ENCODE results near the gene SGCA.

Gene SGCA

DNA sequence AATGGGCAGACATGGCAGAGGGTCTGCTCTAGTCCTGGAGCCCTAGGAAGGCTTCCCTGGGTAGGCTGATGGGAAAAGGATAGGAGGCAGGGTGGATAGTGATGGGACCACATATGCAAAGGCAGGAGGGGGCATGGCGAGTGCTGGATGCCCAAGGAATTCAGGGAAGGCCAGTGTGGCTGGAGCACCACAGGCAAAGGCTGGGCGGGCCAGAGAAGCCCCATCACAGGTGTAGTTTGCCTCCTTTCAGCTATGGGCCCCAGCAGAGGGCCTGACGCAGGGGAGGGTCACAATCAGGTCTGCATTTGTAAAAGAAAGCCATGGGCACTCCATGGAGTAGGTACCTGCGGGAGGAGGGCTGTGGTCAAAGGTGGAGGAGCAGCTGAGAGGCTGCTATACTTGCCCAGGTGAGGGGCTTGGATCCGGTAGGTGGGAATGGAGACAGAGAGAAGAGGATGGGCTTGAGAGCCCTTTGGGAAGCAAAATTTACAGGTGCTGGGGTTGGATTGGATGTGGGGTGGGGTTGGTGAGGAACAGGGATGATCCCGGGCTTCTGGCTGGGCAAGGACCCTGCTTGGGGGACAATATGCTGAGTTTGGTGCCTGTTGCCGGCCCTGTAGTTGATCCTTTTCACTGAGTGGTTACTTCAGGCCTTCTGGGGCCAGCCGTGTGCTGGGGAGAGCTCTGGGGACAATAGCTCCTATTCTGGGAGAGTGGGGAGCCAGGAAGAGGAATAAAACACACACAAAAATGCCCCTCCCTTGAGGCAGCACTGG, 42.2 kb downstream of the SGCA start:
- no peaks in the 10 kb centered on the region for H3K9me3 Mint-ChIP-seq
- DNase-seq (no peak), ATAC-seq (replicated peaks) (no peak)
- H3K4me3 Mint-ChIP-seq, result no peak overlapping the region
- no peak overlapping the region for H3K27ac Mint-ChIP-seq
- peaks cover 1% of the 10 kb centered on the region for H3K36me3 Mint-ChIP-seq (ENCODE audit: insufficient read depth)
- peaks cover 74 to 100% of the 10 kb centered on the region in 2 donors for H3K27me3 Mint-ChIP-seq
- peaks cover 8 to 12% of the 10 kb centered on the region in 2 donors for H3K4me1 Mint-ChIP-seq (ENCODE audit: low read depth in 2 of 2)

DNA sequence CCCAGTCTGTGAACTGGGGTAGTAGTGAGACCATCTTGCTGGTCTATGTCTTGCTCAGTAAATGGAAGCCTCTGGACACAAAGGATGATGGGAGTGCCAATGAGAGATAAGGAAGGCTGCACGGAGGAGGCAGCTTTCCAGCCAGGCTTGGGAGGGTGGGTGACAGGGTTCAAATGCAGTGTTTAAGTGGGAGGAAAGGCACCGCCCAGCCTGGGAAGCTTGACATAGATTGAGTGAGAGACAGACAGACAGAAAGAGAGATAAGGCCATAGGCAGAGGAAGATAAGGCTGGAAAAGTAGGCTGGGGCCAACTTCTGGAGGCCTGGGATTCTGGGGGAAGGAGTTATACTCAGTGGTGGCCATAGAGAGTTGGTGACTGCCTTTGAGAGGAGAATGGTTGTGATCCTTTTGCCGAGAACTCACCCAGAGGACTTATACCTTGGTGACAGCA, 42.8 kb downstream of the SGCA start:
- H3K9me3 Mint-ChIP-seq, result no peaks in the 10 kb centered on the region
- ATAC-seq (replicated peaks) (no peak), DNase-seq (no peak)
- no peak overlapping the region for H3K4me3 Mint-ChIP-seq
- H3K4me1 Mint-ChIP-seq (ENCODE audit: low read depth in 2 of 2), result peaks cover 13 to 17% of the 10 kb centered on the region in 2 donors
- no peak overlapping the region for H3K27ac Mint-ChIP-seq
- H3K36me3 Mint-ChIP-seq (ENCODE audit: insufficient read depth), result no peaks in the 10 kb centered on the region
- H3K27me3 Mint-ChIP-seq, result peaks cover 68 to 99% of the 10 kb centered on the region in 2 donors

DNA sequence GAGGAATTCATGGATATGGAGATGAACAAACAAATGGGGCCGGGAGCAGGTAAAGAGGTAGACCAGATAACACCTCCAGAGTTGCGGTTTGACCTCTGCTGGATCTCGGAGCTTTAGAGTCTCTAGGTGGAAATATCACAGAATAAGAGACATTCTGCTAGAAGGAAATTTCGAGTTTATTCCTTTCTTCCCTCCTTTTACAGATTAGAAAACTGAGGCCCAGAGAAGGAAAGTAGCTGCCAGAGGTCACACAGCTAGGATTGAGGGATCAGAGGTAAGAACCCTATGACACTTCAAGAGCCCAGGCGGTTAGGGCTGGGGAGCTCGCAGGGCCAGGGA, 43.3 kb downstream of the SGCA start:
- DNase-seq (no peak), ATAC-seq (replicated peaks) (no peak)
- peaks cover 14 to 17% of the 10 kb centered on the region in 2 donors for H3K4me1 Mint-ChIP-seq (ENCODE audit: low read depth in 2 of 2)
- H3K27ac Mint-ChIP-seq, result no peak overlapping the region
- H3K27me3 Mint-ChIP-seq, result peaks cover 64 to 97% of the 10 kb centered on the region in 2 donors
- H3K4me3 Mint-ChIP-seq, result no peak overlapping the region
- no peaks in the 10 kb centered on the region for H3K9me3 Mint-ChIP-seq
- no peaks in the 10 kb centered on the region for H3K36me3 Mint-ChIP-seq (ENCODE audit: insufficient read depth)

DNA sequence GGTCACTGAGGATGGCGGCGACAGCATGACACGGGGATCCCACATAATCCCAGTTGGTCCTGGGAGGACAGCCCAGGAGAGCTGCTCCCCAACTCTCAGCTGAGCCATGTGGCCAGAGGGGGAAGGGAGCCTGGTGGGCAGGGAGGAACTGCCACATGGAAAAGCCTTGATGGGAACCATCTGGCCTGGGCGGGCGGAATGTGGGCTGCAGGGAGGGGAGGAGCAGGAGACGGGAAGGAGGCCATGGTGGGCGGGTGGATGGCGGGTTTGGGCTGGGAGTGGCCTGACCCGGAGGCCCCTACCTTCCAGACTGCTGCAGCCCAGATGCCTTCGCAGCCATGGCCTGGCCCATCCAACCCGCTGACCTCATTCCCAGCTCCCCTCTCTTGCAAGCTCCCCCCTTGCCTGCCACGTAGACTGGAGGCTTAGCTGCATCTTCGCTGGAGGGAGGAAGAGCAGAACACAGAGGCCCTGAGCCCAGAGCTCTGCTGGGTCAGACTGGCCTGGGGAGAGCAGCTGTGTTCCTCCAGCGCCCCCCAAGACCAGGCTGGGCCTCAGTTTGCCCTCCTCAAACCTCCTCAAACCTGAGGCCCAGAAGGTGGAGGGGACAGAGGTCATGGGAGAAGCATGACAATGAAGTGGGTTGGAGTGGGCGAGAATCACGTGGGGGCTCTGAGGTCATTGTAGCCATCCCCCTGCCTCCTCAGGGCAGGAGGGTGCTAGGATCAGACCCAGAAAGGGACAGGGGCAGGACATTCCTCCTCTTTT, 43.9 kb downstream of the SGCA start:
- DNase-seq (no peak), ATAC-seq (replicated peaks) (no peak)
- H3K9me3 Mint-ChIP-seq, result no peaks in the 10 kb centered on the region
- H3K27ac Mint-ChIP-seq, result no peak overlapping the region
- no peaks in the 10 kb centered on the region for H3K36me3 Mint-ChIP-seq (ENCODE audit: insufficient read depth)
- peaks cover 14 to 17% of the 10 kb centered on the region in 2 donors for H3K4me1 Mint-ChIP-seq (ENCODE audit: low read depth in 2 of 2)
- H3K4me3 Mint-ChIP-seq, result no peak overlapping the region
- peaks cover 65 to 97% of the 10 kb centered on the region in 2 donors for H3K27me3 Mint-ChIP-seq

DNA sequence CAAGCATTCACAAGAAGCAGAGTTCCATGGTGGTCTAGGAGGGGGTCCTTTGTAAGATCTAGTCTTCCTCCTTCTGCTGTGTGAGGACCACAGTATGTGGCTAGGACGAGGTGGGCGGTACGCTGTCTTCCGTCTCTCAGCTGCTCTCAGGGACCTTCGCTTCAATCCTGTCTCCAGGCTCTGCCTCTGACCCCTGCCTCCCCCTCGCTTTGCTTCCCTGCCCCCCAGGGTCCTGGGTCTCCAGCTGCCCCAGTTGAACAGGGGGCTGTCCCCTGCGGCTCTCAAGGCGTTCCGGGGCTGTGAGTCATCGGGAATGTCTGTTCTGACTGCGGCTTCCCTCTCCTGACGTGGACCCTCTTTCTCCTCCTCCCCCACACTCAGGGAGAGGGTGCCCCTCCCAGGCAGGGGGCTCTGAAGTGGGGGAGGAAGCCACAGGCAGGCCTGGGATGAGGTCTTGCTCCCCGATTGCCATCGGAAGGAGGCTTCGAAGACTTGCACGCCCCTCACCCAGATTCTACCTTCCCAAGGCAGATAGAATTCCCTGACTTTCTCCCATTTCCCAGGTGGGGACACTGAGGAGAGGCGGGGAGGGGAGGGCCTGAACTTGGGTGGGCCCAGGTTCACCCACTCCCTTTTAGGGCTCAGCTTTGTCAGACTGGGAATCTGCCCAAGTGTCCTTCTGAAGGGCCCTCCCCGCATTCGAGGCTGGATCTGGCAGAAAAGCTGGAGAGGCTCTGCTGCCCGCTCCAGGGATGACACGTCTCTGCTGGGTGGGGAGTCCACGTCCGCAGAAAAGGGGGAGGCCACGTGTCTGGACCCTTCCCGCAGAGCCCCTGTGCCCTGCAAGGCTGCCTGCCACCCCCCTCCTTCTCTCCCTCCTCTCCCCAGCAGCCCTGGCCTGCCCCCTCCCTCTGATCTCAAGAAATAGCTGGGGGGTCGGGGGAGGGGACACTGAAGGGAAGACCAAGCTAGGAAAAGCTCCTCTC, 44.7 kb downstream of the SGCA start:
- no peak for ATAC-seq (replicated peaks)
- H3K36me3 Mint-ChIP-seq (ENCODE audit: insufficient read depth), result no peaks in the 10 kb centered on the region
- no peak overlapping the region for H3K4me3 Mint-ChIP-seq
- no peak for DNase-seq
- peaks cover 56 to 92% of the 10 kb centered on the region in 2 donors for H3K27me3 Mint-ChIP-seq
- H3K27ac Mint-ChIP-seq, result no peak overlapping the region
- H3K4me1 Mint-ChIP-seq (ENCODE audit: low read depth in 2 of 2), result peaks cover 14 to 17% of the 10 kb centered on the region in 2 donors
- no peaks in the 10 kb centered on the region for H3K9me3 Mint-ChIP-seq

DNA sequence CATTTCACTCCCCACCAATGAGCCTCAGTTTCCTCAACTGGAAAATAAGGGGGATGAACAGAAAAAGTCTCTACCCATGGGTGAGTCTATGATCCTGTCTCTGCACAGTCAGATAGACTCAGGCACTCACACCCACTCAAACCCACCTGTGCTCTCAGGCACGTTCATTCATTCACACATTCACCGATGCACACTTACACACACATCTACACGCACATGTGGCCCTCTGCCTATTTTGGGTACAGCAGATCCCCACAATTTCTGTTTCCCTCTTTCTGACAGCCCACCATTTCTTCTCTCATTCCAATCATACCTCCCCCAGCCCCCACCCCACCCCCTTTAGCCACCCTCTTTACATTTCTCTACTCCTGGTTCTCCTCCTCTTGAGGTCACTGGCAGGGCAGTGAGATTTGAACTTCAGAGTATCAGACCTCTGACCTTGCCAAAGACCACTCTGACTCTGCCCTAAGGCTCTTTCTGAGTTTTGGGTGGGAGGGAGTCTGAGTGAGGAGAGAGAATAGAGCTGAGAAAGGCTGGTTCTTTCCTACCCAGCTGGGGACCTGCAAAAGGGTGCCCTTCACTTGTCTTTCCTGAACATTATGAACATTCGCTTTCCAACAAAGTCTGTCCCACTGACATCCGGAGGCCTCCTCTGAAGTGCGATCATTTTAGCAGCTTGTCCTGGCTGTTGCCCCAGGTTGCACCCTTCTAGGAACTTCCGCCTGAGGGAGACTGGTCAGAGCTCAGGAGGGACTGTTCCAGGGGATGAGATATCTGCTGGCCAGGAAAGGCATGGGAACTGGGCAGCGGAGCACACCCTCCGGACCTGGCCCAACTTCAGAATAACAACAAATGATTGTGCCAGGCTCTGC, 45.7 kb downstream of the SGCA start:
- no peaks in the 10 kb centered on the region for H3K9me3 Mint-ChIP-seq
- no peak overlapping the region for H3K4me3 Mint-ChIP-seq
- ATAC-seq (replicated peaks), result no peak
- DNase-seq, result no peak
- no peak overlapping the region for H3K27ac Mint-ChIP-seq
- H3K27me3 Mint-ChIP-seq, result peaks cover 47 to 88% of the 10 kb centered on the region in 2 donors
- H3K36me3 Mint-ChIP-seq (ENCODE audit: insufficient read depth), result no peaks in the 10 kb centered on the region
- peaks cover 14 to 17% of the 10 kb centered on the region in 2 donors for H3K4me1 Mint-ChIP-seq (ENCODE audit: low read depth in 2 of 2)

DNA sequence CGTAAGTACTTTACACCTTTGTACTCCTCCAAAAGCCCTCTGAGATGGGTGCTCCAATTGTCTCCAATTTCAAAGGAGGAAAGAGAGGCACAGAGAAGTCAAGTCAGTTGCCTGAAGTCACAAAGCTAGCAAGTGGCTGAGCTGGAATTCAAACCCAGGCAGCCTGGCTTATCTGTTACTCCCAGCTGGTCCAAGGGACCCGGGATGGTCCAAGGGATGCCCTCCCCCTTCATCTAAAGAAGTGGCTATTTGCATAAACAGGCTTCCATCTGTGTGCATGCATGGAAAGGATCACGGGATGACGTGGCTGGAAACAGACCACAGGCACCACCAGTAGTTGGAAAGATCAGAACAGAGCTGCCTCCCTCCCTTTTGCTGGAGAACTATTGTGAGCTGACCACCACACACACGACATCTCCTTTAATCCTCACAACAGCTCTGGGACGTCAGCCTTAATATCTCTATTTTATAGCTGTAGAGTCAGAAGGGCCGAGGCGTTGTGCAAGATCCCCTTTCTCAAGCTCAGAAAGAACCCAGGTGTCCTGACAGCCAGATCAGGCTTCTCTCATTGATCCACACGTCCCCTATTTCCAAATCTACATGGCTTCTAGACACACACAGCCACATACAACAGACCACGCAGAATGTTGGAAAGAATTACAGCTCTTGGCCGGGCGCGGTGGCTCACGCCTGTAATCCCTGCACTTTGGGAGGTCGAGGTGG, 46.5 kb downstream of the SGCA start:
- no peak for DNase-seq
- Mint-ChIP-seq H3K9me3 (no peaks in the 10 kb centered on the region), H3K27me3 (peaks cover 43 to 86% of the 10 kb centered on the region in 2 donors), H3K27ac (no peak overlapping the region), H3K36me3 (ENCODE audit: insufficient read depth) (no peaks in the 10 kb centered on the region), H3K4me1 (ENCODE audit: low read depth in 2 of 2) (peaks cover 11 to 12% of the 10 kb centered on the region in 2 donors), H3K4me3 (no peak overlapping the region)
- ATAC-seq (replicated peaks), result no peak

DNA sequence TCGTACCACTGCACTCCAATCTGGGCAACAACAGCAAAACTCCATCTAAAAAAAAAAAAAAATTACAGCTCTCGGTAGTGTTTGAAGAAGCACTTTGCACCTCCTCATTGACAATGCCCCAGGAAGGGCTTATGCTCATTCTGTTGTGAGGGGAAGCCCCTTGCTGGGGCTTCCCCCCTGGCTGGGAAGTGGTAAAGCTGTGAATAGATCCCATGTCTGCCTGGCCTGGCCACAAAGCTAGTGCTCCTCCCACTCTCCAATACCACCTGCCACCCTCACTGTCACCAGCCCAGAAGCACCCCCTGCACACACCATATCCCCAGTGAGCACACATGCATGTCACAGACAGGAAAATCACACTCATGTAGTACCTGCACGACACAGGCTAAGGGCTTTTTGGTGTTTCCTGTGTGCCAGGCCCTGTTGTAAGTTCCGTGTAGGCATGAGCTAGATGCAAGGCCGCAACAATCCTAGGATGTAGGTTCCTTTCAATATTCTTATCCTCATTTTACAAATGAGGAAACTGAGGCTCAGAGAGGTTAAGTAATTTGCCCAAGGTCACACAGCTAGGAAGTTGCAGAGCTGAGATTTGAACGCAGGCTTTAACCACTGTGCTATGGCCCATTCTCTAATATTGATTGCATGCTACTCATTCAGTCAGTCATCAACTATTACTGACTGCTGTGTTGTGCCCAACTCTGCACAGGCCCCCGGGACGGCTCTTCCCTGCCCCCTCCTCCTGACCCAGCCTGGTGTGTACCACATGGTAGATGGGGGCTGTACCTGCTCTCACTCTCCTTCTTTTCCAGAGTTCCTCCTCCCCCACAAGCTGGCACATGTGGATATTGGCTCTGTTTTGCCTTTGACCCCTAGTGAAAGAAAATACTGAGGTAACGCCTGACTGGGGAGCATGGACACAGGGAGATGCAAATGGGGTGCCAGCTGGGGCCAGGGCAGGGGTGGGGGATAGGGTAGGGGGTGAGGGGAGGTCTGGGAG, 47.5 kb downstream of the SGCA start:
- Mint-ChIP-seq H3K27me3 (peaks cover 42 to 75% of the 10 kb centered on the region in 2 donors), H3K27ac (no peak overlapping the region), H3K4me1 (ENCODE audit: low read depth in 2 of 2) (peaks cover 9 to 12% of the 10 kb centered on the region in 2 donors), H3K36me3 (ENCODE audit: insufficient read depth) (no peaks in the 10 kb centered on the region), H3K4me3 (no peak overlapping the region), H3K9me3 (no peaks in the 10 kb centered on the region)
- ATAC-seq (replicated peaks) (peak; percentile 98), DNase-seq (peak; percentile 40 to 43 (median 43))

DNA sequence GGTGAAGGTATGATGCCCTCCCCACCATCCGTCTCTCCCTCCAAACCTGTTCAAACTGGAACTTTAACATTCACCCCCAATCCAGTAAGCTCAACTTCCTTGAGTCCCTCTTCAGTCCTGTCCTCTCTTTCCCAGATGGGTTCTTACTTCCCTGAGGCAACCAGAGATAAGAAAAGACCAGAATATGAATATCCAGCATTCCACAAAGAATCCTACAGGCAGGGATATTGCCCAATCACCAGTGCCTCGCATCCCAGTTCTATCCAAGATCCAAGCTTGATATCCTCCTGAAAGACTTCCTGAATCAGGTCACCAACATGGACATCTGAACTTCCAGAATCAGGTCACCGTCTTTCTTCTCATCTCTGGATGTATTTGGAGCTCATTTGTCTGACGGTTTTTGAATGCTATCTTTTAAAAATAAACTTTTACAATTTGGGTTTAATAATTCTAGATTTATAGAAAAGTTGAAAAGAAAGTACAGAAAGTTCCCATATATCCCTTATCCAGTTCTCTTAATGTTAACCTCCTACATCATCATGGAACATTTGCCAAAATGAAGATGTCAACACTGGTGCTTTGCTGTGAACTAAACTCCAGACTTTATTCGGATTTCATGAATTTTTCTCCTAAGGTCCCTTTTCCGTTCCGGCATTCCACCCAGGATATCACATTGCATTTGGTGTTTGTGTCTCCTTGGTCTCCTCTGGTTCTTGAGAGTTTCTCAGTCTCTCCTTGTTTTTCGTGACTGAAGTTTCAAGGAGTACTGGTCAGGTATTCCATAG, 49.4 kb downstream of the SGCA start:
- H3K9me3 Mint-ChIP-seq, result no peaks in the 10 kb centered on the region
- peaks cover 9 to 12% of the 10 kb centered on the region in 2 donors for H3K4me1 Mint-ChIP-seq (ENCODE audit: low read depth in 2 of 2)
- no peaks in the 10 kb centered on the region for H3K36me3 Mint-ChIP-seq (ENCODE audit: insufficient read depth)
- peaks cover 33 to 61% of the 10 kb centered on the region in 2 donors for H3K27me3 Mint-ChIP-seq
- H3K27ac Mint-ChIP-seq, result no peak overlapping the region
- ATAC-seq (replicated peaks) (no peak), DNase-seq (no peak)
- H3K4me3 Mint-ChIP-seq, result no peak overlapping the region

DNA sequence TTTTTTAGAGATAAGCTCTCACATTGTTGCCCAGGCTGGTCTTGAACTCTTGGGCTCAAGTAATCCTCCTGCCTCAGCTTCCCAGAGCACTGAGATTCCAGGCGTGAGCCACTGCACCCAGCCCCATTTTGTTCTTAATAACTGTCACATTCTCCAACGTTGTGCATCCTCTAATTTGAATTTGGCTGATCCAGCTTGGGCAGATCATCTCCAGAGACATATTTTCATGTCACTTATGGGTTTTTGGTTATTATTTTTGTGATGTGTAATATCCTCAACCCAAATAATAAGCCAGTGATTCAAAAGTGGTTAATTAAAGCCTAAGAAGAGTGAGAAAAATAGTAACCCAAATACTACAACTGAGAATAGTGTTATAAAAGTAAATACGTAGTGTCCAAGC, 51.8 kb downstream of the SGCA start:
- H3K27me3 Mint-ChIP-seq, result peaks cover 29 to 58% of the 10 kb centered on the region in 2 donors
- H3K9me3 Mint-ChIP-seq, result no peaks in the 10 kb centered on the region
- DNase-seq, result no peak

More for the DNA sequence above, 51.8 kb downstream of the SGCA start:
- Mint-ChIP-seq H3K4me3 (no peak overlapping the region), H3K27ac (no peak overlapping the region), H3K36me3 (ENCODE audit: insufficient read depth) (no peaks in the 10 kb centered on the region), H3K4me1 (ENCODE audit: low read depth in 2 of 2) (peaks cover 7 to 8% of the 10 kb centered on the region in 2 donors)
- ATAC-seq (replicated peaks), result no peak
